ENCODE measurements around the gene ZNF598.

ZNF598 gene

GRCh38 chr16:1974157-1975070, 35.2 kb downstream of the ZNF598 start:
- POLR2A ChIA-PET, result interaction anchor here (1.8 to 3.3 kb wide), 2 partner anchors 10 to 13 kb away, joined by 7 to 28 read pairs; partner anchors contain the start of gene RPS2

GRCh38 chr16:1973461-1974156, 36.0 kb downstream of the ZNF598 start:
- ChIA-PET CTCF (no interaction called here), POLR2A (interaction anchor here (1.8 to 3.4 kb wide), 3 partner anchors 8 to 12 kb away, joined by 7 to 28 read pairs (median 27); partner anchors contain the start of genes NOXO1 and RPS2)
- no peak for TF ChIP-seq FOXA1 (IDR thresholded peaks at IDR 0.05)
- TF ChIP-seq PKNOX1 (IDR thresholded peaks at IDR 0.05), result no peak
- TF ChIP-seq FOXM1 (IDR thresholded peaks at IDR 0.05; ENCODE audit: borderline replicate concordance), result no peak
- no peak for TF ChIP-seq CTBP1 (IDR thresholded peaks at IDR 0.05; ENCODE audit: borderline replicate concordance)
- TF ChIP-seq TARDBP (IDR thresholded peaks at IDR 0.05), result no peak
- TF ChIP-seq ARNT (IDR thresholded peaks at IDR 0.05), result no peak
- no peak for TF ChIP-seq NFRKB (IDR thresholded peaks at IDR 0.05)
- TF ChIP-seq SP1 (IDR thresholded peaks at IDR 0.05), result no peak
- TF ChIP-seq FOXK2 (IDR thresholded peaks at IDR 0.05), result no peak
- no peak for TF ChIP-seq SUZ12 (IDR thresholded peaks at IDR 0.05)
- no peak for TF ChIP-seq ZNF384 (IDR thresholded peaks at IDR 0.05)
- TF ChIP-seq ELF4 (IDR thresholded peaks at IDR 0.05), result no peak
- DNase-seq (ENCODE audit: extremely low spot score), result no peak

More at GRCh38 chr16:1974157-1975070, 35.2 kb downstream of the ZNF598 start:
- TF ChIP-seq L3MBTL2 (conservative IDR thresholded peaks at IDR 0.05), result no peak
- TF ChIP-seq HDGF (IDR thresholded peaks at IDR 0.05; ENCODE audit: borderline replicate concordance), result no peak
- TF ChIP-seq FOXA1 (IDR thresholded peaks at IDR 0.05), result no peak
- no peak for TF ChIP-seq NFRKB (IDR thresholded peaks at IDR 0.05)
- no peak for TF ChIP-seq FOXK2 (IDR thresholded peaks at IDR 0.05)
- no peak for TF ChIP-seq TARDBP (IDR thresholded peaks at IDR 0.05)
- TF ChIP-seq SUZ12 (IDR thresholded peaks at IDR 0.05), result no peak
- TF ChIP-seq ARNT (IDR thresholded peaks at IDR 0.05), result no peak
- TF ChIP-seq PKNOX1 (IDR thresholded peaks at IDR 0.05), result no peak
- no peak for TF ChIP-seq BHLHE40 (IDR thresholded peaks at IDR 0.05; ENCODE audit: borderline replicate concordance)
- no peak for TF ChIP-seq ELF4 (IDR thresholded peaks at IDR 0.05)
- TF ChIP-seq LEF1 (IDR thresholded peaks at IDR 0.05; ENCODE audit: borderline replicate concordance), result no peak
- TF ChIP-seq FOXM1 (IDR thresholded peaks at IDR 0.05; ENCODE audit: borderline replicate concordance), result no peak
- DNase-seq (ENCODE audit: extremely low spot score), result no peak
- CTCF ChIA-PET, result no interaction called here

GRCh38 chr16:1972490-1972877, 37.1 kb downstream of the ZNF598 start:
- TF ChIP-seq SUZ12 (IDR thresholded peaks at IDR 0.05) (no peak), CTBP1 (IDR thresholded peaks at IDR 0.05; ENCODE audit: borderline replicate concordance) (no peak), ARNT (IDR thresholded peaks at IDR 0.05) (no peak), ZNF384 (IDR thresholded peaks at IDR 0.05) (no peak), SP1 (IDR thresholded peaks at IDR 0.05) (no peak), FOXK2 (IDR thresholded peaks at IDR 0.05) (no peak), FOXA1 (IDR thresholded peaks at IDR 0.05) (no peak), TARDBP (IDR thresholded peaks at IDR 0.05) (no peak), ELF4 (IDR thresholded peaks at IDR 0.05) (no peak), FOXM1 (IDR thresholded peaks at IDR 0.05; ENCODE audit: borderline replicate concordance) (no peak), HDGF (IDR thresholded peaks at IDR 0.05; ENCODE audit: borderline replicate concordance) (no peak), NFRKB (IDR thresholded peaks at IDR 0.05) (no peak), L3MBTL2 (conservative IDR thresholded peaks at IDR 0.05) (no peak), BHLHE40 (IDR thresholded peaks at IDR 0.05; ENCODE audit: borderline replicate concordance) (no peak), PKNOX1 (IDR thresholded peaks at IDR 0.05) (no peak)
- POLR2A ChIA-PET, result interaction anchor here (1.2 to 3.4 kb wide), 6 partner anchors 8 to 183 kb away, joined by 4 to 33 read pairs (median 18); partner anchors contain the start of genes MSRB1, NOXO1, RPS2 and TRAF7
- DNase-seq (ENCODE audit: extremely low spot score), result peak; percentile 55
- CTCF ChIA-PET, result interaction anchor here (1.4 kb wide), 1 partner anchor 43 kb away, joined by 3 read pairs; no protein-coding TSS in a partner anchor

- peak; percentile 95 for DNase-seq (ENCODE audit: extremely low spot score)
- TF ChIP-seq SP1 (IDR thresholded peaks at IDR 0.05) (no peak), L3MBTL2 (conservative IDR thresholded peaks at IDR 0.05) (peak; percentile 71), LEF1 (IDR thresholded peaks at IDR 0.05; ENCODE audit: borderline replicate concordance) (peak; percentile 6; the same call in 1 of the 2 replicates), ELF4 (IDR thresholded peaks at IDR 0.05) (peak; percentile 97), TARDBP (IDR thresholded peaks at IDR 0.05) (no peak)
- ChIA-PET POLR2A (interaction anchor here (0.6 to 3.4 kb wide), 17 partner anchors 9 to 193 kb away, joined by 3 to 33 read pairs (median 4); partner anchors contain the start of genes GFER, MSRB1, NOXO1 and NUBP2), CTCF (interaction anchor here (0.6 to 1.4 kb wide), 2 partner anchors 43 to 92 kb away, joined by 3 read pairs; no protein-coding TSS in a partner anchor)
Measured at GRCh38 chr16:1971796-1972489, 37.7 kb downstream of the ZNF598 start, which contains the start of gene TBL3. Gene TBL3 (plus strand): TSS chr16:1972053. CDS start chr16:1972165, 112 bp downstream.
